Raji (cell line): ENCODE measurements around the gene TTC31.

ENCODE experiments used
- POLR2A ChIP-seq: IDR thresholded peaks from 2 replicates; pipeline ENCODE4 v1.6.1; 2011; ENCODE audit warnings: low read depth, low read length, control low read depth; ENCODE audit not compliant: insufficient read depth

TTC31 gene

GRCh38 chr2:74482801-74483674 lies at the start of gene TTC31, which contains the start of gene CCDC142:
Gene TTC31, plus strand, starts transcription at chr2:74483081. Its CDS starts 15 bp downstream, at chr2:74483096.
Gene CCDC142, minus strand, starts transcription at chr2:74482998. Its CDS starts 161 bp downstream, at chr2:74482837.
- peak; percentile 78 for TF ChIP-seq POLR2A

- no peak for TF ChIP-seq POLR2A
Observed at GRCh38 chr2:74436111-74436805, 46.6 kb upstream of the TTC31 start.

- no peak for TF ChIP-seq POLR2A
Observed at GRCh38 chr2:74436848-74437695, 45.8 kb upstream of the TTC31 start.

- TF ChIP-seq POLR2A, result no peak
Observed at GRCh38 chr2:74438248-74438647, 44.6 kb upstream of the TTC31 start.

GRCh38 chr2:74439373-74439772 lies 43.5 kb upstream of the TTC31 start:
- no peak for TF ChIP-seq POLR2A

- no peak for TF ChIP-seq POLR2A
Observed at GRCh38 chr2:74439803-74440377, 43.0 kb upstream of the TTC31 start.

- TF ChIP-seq POLR2A, result peak; percentile 40; the same call in 1 of the 2 replicates
Observed at GRCh38 chr2:74440378-74441169, 42.3 kb upstream of the TTC31 start.

GRCh38 chr2:74441170-74441689 lies 41.7 kb upstream of the TTC31 start:
- TF ChIP-seq POLR2A, result no peak

- no peak for TF ChIP-seq POLR2A
Observed at GRCh38 chr2:74441690-74442482, 41.0 kb upstream of the TTC31 start, which contains the start of gene RTKN. Gene RTKN, minus strand, starts transcription at chr2:74441937. Its CDS starts 121 bp downstream, at chr2:74441816.

- TF ChIP-seq POLR2A, result no peak
Observed at GRCh38 chr2:74444498-74445318, 38.2 kb upstream of the TTC31 start.

GRCh38 chr2:74447230-74447999 lies 35.5 kb upstream of the TTC31 start:
- TF ChIP-seq POLR2A, result no peak
